Panc1 (cell line): ENCODE results near the gene TANGO2.

ENCODE experiments used
- CTCF ChIP-seq: fragments of 450-650 bp; IDR thresholded peaks from 2 replicates; pipeline ENCODE4 v1.5.1; 2017; ENCODE audit warnings: mild to moderate bottlenecking
- TF ChIP-seq, protein P1 (sequence below), 2 experiments: IDR thresholded peaks; 2 replicates each; pipeline ENCODE4 v1.6.1; 2011 to 2012; ENCODE audit warnings: low read depth in 2 of 2, control low read depth in 1 of 2, low read length in 1 of 2, mild to moderate bottlenecking in 1 of 2, moderate library complexity in 1 of 2; ENCODE audit not compliant: insufficient read depth in 1 of 2

- TF ChIP-seq CTCF: no peak
- TF ChIP-seq, protein P1, sequence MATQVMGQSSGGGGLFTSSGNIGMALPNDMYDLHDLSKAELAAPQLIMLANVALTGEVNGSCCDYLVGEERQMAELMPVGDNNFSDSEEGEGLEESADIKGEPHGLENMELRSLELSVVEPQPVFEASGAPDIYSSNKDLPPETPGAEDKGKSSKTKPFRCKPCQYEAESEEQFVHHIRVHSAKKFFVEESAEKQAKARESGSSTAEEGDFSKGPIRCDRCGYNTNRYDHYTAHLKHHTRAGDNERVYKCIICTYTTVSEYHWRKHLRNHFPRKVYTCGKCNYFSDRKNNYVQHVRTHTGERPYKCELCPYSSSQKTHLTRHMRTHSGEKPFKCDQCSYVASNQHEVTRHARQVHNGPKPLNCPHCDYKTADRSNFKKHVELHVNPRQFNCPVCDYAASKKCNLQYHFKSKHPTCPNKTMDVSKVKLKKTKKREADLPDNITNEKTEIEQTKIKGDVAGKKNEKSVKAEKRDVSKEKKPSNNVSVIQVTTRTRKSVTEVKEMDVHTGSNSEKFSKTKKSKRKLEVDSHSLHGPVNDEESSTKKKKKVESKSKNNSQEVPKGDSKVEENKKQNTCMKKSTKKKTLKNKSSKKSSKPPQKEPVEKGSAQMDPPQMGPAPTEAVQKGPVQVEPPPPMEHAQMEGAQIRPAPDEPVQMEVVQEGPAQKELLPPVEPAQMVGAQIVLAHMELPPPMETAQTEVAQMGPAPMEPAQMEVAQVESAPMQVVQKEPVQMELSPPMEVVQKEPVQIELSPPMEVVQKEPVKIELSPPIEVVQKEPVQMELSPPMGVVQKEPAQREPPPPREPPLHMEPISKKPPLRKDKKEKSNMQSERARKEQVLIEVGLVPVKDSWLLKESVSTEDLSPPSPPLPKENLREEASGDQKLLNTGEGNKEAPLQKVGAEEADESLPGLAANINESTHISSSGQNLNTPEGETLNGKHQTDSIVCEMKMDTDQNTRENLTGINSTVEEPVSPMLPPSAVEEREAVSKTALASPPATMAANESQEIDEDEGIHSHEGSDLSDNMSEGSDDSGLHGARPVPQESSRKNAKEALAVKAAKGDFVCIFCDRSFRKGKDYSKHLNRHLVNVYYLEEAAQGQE (IDR thresholded peaks at IDR 0.05; ENCODE audit: insufficient read depth in 1 of 2, low read depth in 2 of 2, low read length in 1 of 2): no peak
These were observed 23.1 kb downstream of the TANGO2 start for GRCh38 chr22:20043997-20044342.
